ENCODE data around the gene THOC7. TPM values are rescaled to one million over a fixed set of nuclear protein-coding genes. Genes with fewer than 3 reads are reported as not detected.

THOC7 gene
- total RNA-seq, result 10 to 100 TPM; 27.2 to 44.6 TPM

DNA sequence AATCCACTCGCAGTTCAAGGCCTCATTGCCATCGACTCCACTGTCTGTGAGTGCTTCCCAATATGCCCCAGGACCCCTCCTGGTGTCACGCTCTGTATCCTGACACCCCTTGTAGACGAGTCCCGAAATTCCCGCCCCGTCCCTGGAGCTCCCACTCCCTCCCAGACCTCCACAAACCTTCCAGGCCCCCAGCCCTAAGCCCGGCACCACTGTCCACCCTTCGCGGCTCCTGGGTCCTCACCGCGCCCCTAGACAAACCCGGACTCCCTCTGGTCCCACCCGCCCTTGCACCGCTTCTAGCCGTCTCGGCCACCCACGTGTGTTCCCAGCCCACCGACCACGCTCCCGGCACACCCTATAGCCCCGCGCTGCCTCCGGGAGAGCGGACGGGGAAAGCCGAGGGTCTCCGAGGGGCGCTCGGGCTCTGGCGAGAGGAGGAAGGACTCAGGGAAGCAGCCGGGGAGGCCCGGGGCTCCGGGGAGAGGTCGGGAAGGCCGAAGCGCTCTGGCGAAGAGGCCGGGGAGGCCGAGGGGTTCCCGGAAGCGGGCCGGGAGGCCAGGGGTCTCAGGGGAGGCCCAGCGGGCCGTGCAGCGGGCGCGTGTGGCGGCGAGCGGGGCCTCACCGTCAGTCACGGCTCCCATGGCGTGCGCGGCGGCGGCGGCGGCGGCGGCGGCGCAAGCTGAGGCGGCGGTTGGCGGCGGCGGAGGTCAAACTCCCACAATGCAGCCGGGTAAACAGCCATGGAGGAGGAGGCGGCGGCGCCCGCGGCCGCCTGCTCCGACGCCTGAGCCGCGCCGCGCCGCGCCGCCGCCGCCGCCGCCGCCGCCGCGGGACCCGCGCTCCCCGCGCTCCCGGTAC, at the start of gene THOC7, which contains the start of gene ATXN7:
TSS of gene THOC7 (minus strand) at position 656 of the 858 bp plus-strand sequence. CDS start at position 641, 15 bp downstream.
TSS of gene ATXN7 (plus strand) at position 718 of the 858 bp plus-strand sequence. CDS start 48,732 bp downstream, outside the sequence.

DNA sequence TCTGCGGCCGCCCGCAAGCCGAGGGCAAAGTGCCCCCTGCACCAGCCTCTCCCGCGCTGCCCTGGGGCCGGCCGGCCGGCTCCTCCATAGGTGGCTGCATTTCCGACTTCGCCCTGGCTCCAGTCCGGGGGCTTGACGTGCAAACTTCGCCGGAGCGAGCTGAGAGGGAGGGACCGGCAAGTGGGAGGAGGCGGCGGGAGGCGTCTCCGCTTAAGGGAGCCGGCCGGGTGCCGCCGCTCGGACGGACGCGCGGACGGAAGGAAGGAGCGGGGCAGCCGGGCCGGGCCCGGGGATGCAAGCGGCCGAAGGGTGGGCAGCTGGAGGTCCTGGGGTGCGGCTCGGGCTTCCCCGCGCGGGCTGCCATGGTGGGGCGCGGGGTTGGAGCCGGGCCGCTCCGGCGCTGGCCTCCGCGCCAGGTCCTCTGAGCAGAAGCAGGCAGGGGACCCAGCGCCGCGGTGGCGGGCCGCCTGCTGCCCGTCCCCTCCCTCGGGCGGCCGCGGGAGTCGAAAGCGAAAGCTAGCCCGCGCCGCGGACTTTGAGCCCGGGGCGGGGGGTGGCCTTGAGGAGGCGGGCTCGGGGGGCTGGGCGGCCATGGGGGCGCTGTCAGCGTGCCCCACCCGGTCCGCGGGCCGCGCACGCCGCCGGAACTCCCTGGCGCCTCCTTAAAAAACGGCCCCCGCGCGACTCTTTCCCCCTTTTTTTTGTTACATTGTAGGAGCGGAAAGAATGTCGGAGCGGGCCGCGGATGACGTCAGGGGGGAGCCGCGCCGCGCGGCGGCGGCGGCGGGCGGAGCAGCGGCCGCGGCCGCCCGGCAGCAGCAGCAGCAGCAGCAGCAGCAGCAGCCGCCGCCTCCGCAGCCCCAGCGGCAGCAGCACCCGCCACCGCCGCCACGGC, 48.5 kb upstream of the THOC7 start, which contains the start of gene SCAANT1:
TSS of gene SCAANT1 (minus strand) at position 511 of the 895 bp plus-strand sequence.

GRCh38 chr3:63819151-63819398, 44.5 kb downstream of the THOC7 start, which contains the start of gene C3orf49:
Gene C3orf49, plus strand, starts transcription at chr3:63819299. Its CDS starts 173 bp downstream, at chr3:63819472.

Small RNAs within 50 kb of the gene (small RNA-seq; reads per million reads assigned to genes)
- 0 reads per million in 2 donors for gene SCAANT1

Other genes with a start within 250 kb of the THOC7 start
- gene SNTN, start 211.1 kb downstream of the THOC7 start, total RNA-seq, result not detected
- gene C3orf49, start 44.5 kb downstream of the THOC7 start, total RNA-seq, result not detected
- 10 to 100 TPM; 11.4 to 15.0 TPM for gene ATXN7, start 62 bp upstream of the THOC7 start, total RNA-seq
- gene SCAANT1, start 48.6 kb upstream of the THOC7 start, total RNA-seq, result not detected
- gene PSMD6, start 159.7 kb upstream of the THOC7 start, total RNA-seq, result 100 to 1,000 TPM in 1 of 2 donors, 10 to 100 TPM in 1; 92.2 to 127 TPM